Lower lobe of right lung (tissue), 2 donors: Measurements from ENCODE around the gene COL20A1. TPM values are rescaled to one million over a fixed set of nuclear protein-coding genes. Genes with fewer than 3 reads are reported as not detected.
"Not testable (repeated sequence)": the region's sequence is repeated elsewhere in the genome, so short reads cannot be mapped to it uniquely, and the experiment has no call there.

Source experiments
- ATAC-seq, 2 donors: fragments of 200-7000 bp; cut with Tn5 transposase; one replicate each; pipeline ENCODE4 v1.9.1; 2020 to 2022; ENCODE audit warnings: mild to moderate bottlenecking in 2 of 2, moderate library complexity in 2 of 2
- DNase-seq: peaks from one replicate; pipeline ENCODE4 v3.0.0-alpha.2; 2020
- H3K27ac ChIP-seq: fragments of 200-600 bp; one replicate; pipeline ENCODE4 v1.8.0; 2022
- H3K27me3 ChIP-seq: fragments of 200-600 bp; one replicate; pipeline ENCODE4 v1.8.0; 2022; ENCODE audit warnings: low read depth
- H3K36me3 ChIP-seq: fragments of 200-600 bp; one replicate; pipeline ENCODE4 v1.8.0; 2022; ENCODE audit warnings: mild to moderate bottlenecking
- H3K4me1 ChIP-seq: fragments of 200-600 bp; one replicate; pipeline ENCODE4 v1.8.0; 2022
- H3K4me3 ChIP-seq: fragments of 200-600 bp; one replicate; pipeline ENCODE4 v1.8.0; 2022; ENCODE audit warnings: mild to moderate bottlenecking
- H3K9me3 ChIP-seq: fragments of 200-600 bp; one replicate; pipeline ENCODE4 v1.8.0; 2022
- CTCF ChIP-seq: fragments of 200-600 bp; IDR thresholded peaks from one replicate; pipeline ENCODE4 v1.8.0; 2022; ENCODE audit warnings: antibody characterized with exemption, mild to moderate bottlenecking
- intact Hi-C: fragments of 100-400 bp; cut with DNase I; formaldehyde crosslinking; loops from one replicate; pipeline ENCODE4 v1.11.0; 2022
- total RNA-seq: library from RNA; stranded (reverse); fragmentation: NEBNext Ultra II Directional; extraction: Animal tissue kit (Norgen Biotek cat#: 25700); gene quantifications from one replicate; pipeline ENCODE4 v1.2.1, GENCODE V29; 2021
- donor health status: DM: no; HTN: yes; CAD: no; lungs with severe emphysema.

Gene COL20A1
- total RNA-seq, 1 donor from 2014 or later: not detected

- intact Hi-C loops: no loop called here
- no peak for TF ChIP-seq CTCF
- peaks cover 32% of the 10 kb centered on the region for H3K27me3 ChIP-seq
- H3K9me3 ChIP-seq: no peaks in the 10 kb centered on the region
- H3K27ac ChIP-seq: no peak overlapping the region
- ATAC-seq: no peak
- H3K4me1 ChIP-seq: no peaks in the 10 kb centered on the region
- no peak overlapping the region for H3K4me3 ChIP-seq
- no peak for DNase-seq
- H3K36me3 ChIP-seq: no peaks in the 10 kb centered on the region
These were observed 43.3 kb downstream of the COL20A1 start for GRCh38 chr20:63336232-63336752.

- peaks cover 17% of the 10 kb centered on the region for H3K27me3 ChIP-seq
These were observed 44.9 kb downstream of the COL20A1 start for GRCh38 chr20:63337786-63338420.

GRCh38 chr20:63339154-63340094, 46.4 kb downstream of the COL20A1 start:
- H3K4me3 ChIP-seq, intact Hi-C loops, H3K4me1 ChIP-seq, H3K27ac ChIP-seq, H3K9me3 ChIP-seq, ATAC-seq, DNase-seq, H3K36me3 ChIP-seq: not testable (repeated sequence)
- H3K27me3 ChIP-seq: peaks cover 15% of the 10 kb centered on the region

More at GRCh38 chr20:63337786-63338420, 44.9 kb downstream of the COL20A1 start:
- H3K36me3 ChIP-seq: no peaks in the 10 kb centered on the region
- ATAC-seq (no peak), DNase-seq (no peak)
- H3K9me3 ChIP-seq: no peaks in the 10 kb centered on the region
- no peaks in the 10 kb centered on the region for H3K4me1 ChIP-seq
- H3K4me3 ChIP-seq: no peak overlapping the region
- intact Hi-C loops: no loop called here
- no peak overlapping the region for H3K27ac ChIP-seq
- no peak for TF ChIP-seq CTCF

GRCh38 chr20:63340158-63340688, 47.2 kb downstream of the COL20A1 start:
- H3K27me3 ChIP-seq: peaks cover 22% of the 10 kb centered on the region
- ATAC-seq, H3K4me1 ChIP-seq, H3K36me3 ChIP-seq, H3K4me3 ChIP-seq, H3K27ac ChIP-seq, DNase-seq, intact Hi-C loops, H3K9me3 ChIP-seq: not testable (repeated sequence)

- no peak for TF ChIP-seq CTCF
- ATAC-seq (no peak), DNase-seq (no peak)
- no peaks in the 10 kb centered on the region for H3K36me3 ChIP-seq
- H3K27me3 ChIP-seq: peaks cover 36% of the 10 kb centered on the region
- intact Hi-C loops: no loop called here
- no peak overlapping the region for H3K4me3 ChIP-seq
- no peaks in the 10 kb centered on the region for H3K9me3 ChIP-seq
- H3K4me1 ChIP-seq: peaks cover 6% of the 10 kb centered on the region
- H3K27ac ChIP-seq: no peak overlapping the region
These were observed 49.8 kb downstream of the COL20A1 start for GRCh38 chr20:63342561-63343459.
